HG03342 (cell line): ENCODE results near the gene GDPD2.

Experiments
- ATAC-seq: cut with Tn5 transposase; IDR thresholded peaks from one replicate; pipeline ENCODE4 v1.9.1; 2021; ENCODE audit warnings: mild to moderate bottlenecking, moderate library complexity; ENCODE audit not compliant: unreplicated experiment

The GDPD2 gene

DNA sequence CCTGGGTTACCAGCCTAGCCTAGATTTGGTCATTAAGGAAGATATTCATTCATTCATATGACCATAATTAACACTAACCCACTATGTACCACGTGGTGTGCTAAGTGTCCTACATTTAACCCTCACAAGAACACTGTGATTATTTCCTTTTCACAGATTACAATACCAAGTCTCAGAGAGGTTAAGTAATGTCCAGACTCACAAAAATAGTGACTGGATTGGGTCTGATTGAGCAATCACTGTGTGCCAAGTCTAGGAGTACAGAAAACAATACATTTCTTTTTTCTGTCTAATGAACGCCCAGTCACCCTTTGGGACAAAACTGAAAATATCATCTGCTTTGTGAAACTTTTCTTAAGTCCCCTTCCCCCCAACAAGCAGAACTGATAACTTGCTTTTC lies 13.9 kb downstream of the GDPD2 start:
- no peak for ATAC-seq

DNA sequence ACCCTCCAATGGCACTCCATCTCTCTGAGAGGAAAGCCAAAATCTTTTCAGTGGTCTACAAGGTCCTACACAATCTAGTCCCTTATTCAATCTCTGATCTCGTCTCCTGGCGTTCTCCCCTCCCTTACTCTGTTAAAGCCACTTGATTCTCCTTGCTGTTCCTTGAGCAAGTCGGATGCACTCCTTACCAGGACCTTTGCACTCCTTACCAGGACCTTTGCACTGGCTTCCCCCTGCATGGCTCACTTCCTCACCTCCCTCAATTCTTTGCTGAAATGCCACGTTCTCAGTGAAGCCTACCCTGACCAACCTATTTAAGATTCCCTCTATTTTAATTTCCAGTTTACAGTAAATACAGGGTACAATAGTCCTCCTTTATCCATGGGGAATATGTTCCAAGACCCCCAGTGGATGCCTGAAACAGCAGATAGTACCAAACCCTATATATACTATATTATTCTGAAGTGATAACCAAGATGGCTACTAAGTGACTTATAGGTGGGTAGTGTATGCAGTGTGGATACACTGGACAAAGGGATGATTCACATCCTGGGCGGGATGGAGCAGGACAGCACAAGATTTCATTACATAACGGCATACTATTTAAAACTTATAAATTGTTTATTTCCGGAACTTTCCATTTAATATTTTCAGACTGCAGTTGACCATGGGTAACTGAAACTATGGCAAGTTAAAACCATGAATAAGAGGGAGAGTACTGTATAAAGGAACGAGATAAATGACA lies 15.0 kb downstream of the GDPD2 start:
- no peak for ATAC-seq

DNA sequence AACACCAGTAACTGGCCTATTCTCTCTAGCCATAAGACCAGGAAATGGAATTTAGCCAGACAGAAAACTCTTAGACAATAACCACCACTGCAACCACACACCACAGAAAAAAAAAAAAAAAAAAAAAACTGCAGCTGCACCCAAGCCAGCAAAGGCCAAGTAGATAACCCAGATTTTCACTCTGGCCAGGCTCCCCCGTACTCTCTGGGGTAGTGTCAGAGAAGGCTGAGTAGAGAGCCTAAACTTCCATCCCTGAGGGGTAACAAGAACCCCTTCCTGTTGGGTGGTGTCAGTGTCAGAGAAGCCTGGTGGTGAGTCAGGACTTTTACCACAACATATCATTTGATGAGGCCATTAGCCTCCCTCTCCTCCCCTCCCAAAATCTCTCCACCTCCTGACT lies 15.9 kb downstream of the GDPD2 start:
- ATAC-seq, result no peak

DNA sequence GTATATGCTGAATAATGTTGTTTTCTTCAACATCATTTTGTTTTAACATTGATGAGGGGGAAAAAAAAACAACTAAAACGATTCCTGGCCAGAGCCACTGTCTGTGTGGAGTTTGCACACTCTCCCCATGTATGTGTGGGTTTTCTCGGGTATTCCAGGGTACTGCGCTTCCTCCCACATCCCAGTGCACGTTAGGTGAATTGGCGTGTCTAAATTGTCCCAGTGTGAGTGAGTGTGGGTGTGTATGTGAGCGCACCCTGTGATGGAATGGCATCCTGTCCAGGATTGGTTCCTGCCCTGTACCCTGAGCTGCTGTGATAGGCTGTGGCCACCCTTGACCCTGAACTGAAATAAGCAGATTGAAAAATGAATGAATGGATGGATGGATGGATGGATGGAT lies 19.1 kb downstream of the GDPD2 start:
- ATAC-seq, result no peak

DNA sequence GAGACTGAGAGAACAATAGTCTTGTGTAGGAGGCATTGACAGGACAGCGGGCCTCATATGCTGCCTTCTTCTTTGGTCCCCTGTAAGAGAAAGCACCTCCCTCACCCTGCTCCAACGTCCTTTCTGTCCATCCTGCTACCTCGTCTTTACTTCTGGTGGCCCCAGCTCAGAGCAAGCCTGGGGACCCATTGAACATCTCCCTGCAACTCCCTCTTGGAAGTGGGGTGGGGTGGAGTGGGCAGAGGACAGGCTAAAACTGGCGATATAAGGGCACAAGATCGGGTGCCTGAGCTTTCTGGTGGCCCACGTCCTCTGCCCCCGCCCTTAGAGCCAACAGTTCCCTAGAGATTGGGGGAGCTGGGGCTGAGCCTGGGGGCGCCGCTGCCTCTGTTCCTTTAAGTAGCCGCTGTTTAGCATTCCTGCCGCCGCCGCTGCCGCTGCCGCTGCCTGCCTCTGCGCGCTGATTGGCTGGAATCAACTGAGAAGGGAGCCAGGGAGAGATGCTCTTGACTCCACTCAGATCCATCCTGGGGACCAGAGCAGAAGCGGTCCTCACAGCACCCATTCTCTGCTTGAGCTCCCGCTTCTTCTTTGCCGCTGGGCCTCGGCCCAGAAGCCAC lies 21.3 kb downstream of the GDPD2 start, which contains the start of gene DLG3:
Gene DLG3, plus strand, starts transcription at position 510 of the 620 bp plus-strand sequence. CDS start 367 bp downstream, outside the sequence.
- no peak for ATAC-seq

DNA sequence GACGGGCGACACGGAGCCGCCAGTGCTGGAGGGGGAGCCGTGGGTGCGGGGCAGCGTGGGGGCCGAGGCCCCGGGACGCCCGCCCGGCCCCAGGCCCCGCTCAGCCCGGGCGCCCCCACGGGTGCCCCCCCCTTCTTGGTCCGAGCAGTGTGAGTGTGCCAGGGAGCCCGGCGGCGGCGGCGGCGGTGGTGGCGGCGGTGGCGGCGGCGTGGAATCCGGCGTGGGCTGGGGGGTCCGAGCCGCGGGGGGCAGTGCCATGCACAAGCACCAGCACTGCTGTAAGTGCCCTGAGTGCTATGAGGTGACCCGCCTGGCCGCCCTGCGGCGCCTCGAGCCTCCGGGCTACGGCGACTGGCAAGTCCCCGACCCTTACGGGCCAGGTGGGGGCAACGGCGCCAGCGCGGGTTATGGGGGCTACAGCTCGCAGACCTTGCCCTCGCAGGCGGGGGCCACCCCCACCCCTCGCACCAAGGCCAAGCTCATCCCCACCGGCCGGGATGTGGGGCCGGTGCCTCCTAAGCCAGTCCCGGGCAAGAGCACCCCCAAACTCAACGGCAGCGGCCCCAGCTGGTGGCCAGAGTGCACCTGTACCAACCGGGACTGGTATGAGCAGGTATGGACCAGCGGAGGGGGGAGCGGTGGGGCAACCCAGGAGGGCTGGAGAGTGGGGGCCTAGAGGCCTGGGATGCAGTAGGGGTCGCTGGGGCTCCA lies 22.0 kb downstream of the GDPD2 start:
- ATAC-seq, result no peak

DNA sequence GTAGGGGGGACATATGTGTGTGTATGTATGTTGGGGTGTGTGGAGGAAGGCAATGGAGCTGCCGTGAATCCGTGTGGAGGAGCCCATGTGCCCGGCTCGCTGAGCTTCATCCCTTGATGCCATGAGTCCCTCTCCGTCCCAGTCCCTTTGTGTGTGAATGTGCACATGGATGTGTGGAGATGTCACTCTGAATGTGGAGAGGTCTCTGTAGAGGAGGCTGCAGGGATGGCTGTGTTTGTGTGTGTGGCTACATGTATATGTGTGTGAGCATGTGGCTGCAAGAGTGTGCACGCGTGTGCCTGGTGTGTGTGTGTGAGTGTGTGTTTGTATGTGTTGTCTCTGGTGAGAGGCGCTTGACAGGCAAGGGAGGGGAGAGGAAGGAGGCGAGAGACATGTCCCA lies 22.8 kb downstream of the GDPD2 start:
- ATAC-seq, result no peak

DNA sequence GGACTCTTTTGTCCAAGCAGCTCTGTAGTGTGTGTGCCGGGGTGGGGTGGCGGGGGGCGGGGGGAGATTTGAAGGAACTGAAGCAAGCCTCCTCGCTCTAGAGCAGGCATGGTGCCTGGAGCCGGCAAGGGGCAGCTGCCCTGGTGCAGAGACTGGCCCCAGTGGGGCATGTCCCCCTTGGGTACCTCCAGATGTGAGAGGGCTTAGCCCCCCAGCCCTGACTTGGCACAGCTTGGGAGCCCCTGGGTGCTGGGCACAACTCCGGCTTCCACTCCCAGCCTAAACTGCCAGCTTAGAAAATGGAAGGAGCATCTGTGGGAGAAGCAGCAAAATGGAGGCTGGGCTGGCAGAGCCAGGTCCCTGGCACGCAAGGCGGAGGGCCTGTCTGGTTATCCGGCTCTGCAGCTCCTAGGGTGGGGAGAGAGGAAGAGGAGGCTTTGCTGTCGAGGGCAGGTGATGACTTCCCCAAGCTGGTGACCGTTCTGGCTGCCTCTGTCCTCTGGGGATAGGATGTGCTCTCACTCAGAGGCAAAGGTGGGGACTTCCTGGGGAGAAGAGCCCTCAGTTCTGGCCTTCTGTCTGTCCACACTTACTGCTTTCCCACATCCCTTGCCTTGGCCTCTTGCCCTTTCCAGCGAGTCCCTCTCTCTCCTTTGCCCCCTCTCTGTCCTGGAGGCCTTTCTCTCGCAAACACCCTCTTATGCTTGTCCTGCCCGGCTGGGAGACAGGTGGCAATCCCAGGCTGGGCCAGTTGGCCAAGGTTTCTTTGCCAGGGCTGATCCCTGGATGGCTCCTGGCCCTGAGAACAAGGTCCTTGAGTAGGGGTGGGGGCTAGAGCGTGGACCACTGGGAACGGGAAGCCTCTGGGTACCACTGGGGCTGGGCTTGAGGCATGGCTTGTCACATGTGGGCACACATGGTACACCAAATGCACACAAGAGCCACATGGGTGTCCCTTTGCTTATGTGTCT lies 23.6 kb downstream of the GDPD2 start:
- ATAC-seq, result no peak

DNA sequence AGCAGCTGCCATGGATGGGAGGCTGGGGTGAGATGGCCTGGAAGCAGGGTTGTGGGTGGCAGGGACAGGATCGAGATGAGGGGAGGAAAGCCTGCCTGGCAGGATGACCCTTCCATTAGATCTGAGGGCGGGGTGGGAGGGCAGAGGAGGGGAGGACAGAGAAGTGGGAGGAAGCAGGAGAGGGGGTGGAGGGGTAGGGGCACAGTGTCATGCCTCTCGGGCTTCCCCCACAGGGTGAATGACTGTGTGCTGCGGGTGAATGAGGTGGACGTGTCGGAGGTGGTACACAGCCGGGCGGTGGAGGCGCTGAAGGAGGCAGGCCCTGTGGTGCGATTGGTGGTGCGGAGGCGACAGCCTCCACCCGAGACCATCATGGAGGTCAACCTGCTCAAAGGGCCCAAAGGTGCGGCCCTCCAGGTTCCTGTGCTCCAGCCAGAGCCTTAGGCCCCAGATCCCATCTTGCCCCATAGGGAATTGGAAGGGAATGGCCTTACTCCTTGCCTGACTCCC lies 26.4 kb downstream of the GDPD2 start:
- ATAC-seq, result no peak

DNA sequence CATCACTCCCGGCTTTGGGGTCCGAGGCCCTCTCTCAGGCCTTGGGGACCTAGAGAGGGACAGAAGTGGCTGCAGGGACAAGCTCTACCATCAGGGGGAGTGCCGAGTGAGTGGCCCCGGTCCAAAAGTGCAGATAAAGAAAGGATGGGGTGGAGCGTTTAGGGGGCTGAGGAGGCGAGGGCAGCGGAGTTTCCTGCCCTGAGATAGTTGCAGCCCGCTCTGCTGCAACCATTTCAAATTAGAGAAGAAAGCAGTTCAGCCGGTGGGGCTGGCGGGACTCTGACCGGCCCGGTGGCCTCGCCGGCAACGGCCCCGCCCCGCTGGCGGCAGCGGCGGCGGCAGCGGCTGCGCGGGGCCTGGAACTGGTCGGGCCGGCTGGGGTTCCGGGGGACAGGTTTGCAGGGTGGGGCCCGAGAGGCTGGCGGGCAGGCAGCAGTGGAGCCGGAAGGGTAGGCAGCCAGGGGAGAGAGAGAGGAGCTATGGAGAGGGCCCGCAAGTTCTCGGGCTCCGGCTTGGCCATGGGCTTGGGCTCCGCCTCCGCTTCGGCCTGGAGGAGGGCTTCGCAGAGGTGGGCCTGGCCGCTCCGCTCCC lies 29.1 kb downstream of the GDPD2 start:
- ATAC-seq, result no peak

DNA sequence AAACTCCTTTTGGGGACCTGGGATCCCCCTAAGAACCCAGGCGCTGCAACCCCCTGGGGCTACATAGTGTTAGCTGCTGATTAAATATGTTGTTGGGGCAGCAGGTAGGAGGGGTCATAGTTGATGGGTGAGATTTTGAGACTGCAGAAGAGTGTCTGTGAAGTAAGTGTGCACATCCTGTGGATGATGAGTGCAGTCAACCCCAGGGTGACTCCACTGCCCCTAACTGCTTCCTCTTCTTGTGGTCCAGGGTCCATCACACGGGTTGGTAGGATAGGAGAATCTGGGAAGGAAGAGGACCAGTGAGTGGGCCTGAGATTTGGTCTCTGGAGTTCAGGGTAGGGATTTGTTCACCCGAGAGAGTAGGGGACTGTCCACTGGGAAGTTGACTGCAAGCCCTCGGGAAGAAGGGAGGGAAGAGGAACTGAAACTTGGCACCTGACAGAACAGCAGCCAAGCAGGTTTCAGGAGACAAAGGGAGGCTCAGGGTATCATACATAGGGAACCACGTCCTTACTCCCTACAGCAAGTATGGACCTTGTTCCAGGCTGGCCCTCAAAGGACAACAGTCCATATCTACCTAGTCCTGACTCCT lies 30.0 kb downstream of the GDPD2 start:
- no peak for ATAC-seq

DNA sequence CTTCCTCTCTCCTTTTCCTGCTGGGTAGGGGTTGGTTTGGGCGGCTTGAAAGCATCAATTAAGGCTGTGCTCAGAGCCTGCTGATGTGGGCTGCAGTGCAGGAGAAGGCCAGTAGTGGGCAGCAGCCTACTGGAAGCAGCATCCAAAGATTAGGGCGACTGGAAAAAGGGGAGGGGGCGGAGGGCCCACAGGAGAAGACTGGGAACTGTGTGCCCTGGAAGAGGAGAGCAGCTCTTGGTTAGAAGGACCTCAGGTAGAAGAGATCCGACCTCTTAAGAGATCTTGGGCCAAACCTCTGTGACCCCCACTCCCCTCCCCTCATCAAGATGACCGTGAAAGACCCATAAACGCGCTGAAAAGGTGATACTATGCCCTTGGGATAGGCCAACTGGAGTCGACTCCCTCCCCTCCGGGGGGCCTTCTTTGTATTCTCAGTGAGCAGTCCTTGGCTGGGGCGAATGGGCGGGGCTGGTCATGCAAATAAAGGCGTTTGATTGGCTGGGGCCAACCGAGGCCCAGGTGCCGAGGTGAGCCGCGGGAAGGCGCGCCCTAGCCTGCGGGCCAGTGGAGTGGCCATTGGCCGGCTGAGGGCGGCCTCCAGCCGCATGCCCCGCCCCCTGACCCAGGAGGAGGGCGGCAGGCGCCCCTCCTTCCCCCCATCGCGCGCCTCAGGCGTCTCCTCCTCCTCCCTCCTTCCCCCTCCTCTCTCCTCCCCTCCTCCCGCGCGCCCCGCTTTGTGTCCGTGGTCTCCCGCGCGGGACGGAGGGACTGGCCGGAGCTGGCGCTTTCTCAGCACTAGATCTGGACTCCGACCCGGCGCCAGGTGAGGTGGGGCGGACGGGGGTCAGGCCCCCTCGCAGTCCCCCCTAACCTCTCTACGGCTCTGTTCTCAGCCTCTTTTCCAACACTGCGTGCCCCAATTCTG lies 31.6 kb downstream of the GDPD2 start:
- ATAC-seq, result peak; percentile 45

DNA sequence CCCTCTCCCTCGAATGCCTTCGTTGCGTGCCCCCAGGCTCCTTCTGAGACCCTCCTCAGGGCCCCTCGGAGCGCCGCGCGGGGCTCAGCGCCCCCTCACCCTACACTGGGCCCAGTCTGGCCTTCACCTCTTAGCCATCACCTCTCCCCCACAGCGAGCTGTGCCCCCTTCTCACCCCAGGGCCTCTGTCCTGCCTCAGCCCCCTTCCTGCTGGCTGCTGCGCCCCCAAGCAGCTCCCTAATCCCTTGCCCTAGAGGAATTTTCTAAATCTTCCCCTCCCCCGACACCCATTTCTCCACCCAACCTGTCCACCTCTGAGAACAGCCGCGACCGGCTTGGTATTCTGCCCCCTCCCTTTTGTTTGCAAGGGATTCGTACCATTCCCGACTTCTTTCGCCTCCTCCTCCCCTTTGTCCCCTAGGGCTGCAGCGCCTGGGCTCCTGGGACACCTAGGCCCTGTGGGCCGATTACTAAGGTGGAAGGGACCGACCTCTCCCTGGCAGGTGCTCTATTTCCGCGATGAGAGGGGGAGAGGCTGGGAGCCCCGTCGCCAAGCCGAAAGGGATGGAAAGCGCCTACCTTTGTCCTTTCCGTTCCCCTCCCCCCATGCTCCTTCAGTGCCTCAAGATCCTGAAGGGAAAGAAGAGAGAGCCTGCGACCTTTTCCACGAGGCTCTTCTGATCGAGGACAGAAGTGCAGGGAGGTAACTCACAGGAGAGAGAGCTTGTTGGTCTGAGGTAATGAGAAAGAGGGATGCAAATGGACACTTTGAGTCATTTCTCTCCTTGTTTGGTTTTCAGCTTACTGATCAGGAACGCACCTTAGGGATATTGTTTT lies 32.5 kb downstream of the GDPD2 start:
- no peak for ATAC-seq

DNA sequence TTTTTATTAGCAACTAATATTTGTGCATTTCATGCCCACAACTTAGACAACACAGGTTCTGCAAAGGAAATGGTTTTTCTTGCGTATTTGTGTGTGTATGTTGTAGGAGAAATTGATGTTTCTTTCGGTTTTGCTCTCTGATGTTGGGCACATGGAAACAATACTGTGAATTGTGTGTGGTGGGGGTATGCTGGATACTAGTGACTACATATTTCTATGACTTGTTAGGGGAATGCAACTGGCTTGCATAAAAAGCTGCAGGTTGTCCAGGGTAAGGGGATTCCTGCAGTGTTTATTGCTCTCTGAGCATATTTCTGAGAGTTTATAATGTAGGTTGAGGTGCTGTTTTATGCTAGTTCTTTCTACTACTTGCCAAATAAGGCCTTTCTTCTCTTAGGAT lies 33.1 kb downstream of the GDPD2 start:
- ATAC-seq, result no peak

DNA sequence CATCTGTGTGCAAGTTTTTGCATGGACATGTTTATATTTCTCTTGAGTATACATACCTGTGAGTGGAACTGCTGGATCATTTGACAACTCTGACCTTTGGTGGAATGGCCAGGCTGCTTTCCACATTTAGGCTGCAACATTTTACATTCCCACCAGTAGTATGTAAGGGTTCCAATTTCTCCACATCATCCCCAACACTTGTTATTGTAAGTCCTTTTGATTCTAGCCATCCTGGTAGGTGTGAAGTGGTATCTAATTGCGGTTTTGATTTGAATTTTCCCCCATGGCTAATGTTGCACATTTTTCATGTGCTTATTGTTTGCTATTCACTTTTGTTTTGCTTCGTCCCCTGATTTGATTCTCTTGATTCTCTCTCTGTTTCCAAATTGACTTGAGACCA lies 37.9 kb downstream of the GDPD2 start:
- no peak for ATAC-seq

DNA sequence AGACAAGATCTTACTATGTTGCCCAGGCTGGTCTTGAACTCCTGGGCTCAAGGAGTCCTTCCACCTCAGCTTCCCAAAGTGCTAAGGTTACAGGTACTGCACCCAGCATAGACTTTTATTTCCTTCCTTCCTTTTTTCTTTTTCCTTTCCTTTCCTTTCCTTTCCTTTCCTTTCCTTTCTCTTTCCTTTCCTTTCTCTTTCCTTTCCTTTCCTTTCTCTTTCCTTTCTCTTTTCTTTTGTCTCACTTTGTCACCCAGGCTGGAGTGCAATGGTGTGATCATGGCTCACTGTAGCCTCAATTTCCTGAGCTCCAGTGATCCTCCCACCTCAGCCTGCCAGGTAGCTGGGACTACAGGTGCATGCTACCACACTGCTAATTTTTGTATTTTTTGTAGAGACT lies 40.9 kb downstream of the GDPD2 start:
- no peak for ATAC-seq

DNA sequence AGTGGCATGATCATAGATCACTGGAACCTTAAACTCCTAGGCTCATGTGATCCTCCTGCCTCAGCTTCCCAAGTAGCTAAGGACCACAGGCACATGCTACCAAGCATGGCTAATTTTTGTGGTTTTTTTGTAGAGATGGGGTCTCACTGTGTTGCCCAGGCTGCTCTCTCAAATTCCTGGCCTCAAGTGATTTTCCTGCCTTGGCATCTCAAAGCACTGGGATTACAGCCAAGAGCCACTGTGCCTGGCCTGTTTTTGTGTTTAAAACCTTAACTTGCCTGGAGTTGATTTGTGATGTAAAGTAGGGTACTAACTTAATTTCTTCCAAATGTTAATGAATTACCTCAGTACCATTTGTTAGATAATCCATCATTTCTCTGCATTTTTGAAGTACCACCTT lies 43.9 kb downstream of the GDPD2 start:
- ATAC-seq, result no peak

DNA sequence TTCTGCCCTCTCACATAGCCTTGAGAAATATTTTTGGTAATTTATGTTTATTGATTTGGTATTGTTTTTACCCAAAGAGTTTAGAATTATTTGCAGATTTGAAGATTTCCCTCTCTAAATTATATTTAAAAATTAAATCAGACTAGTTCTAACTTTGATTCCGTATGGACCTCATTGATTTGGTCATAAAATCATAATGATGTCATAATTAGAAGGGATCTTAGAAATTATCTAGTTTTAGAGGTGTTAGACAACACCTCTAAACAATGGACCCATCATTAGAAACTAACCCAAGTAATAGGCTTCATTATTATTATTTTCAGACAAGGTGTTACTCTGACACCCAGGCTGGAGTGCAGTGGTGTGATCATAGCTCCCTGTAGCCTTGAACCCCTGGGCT lies 45.6 kb downstream of the GDPD2 start:
- no peak for ATAC-seq
